Lower lobe of right lung (tissue), 2 donors: ENCODE results near the gene CCDC12. TPM values are rescaled to one million over a fixed set of nuclear protein-coding genes. Genes with fewer than 3 reads are reported as not detected.
A peak's percentile ranks its signal among the peaks of the same experiment; 100 is the strongest.

Source experiments
- ATAC-seq, 2 donors: fragments of 200-7000 bp; cut with Tn5 transposase; one replicate each; pipeline ENCODE4 v1.9.1; 2020 to 2022; ENCODE audit warnings: mild to moderate bottlenecking in 2 of 2, moderate library complexity in 2 of 2
- DNase-seq: peaks from one replicate; pipeline ENCODE4 v3.0.0-alpha.2; 2020
- H3K27ac ChIP-seq: fragments of 200-600 bp; one replicate; pipeline ENCODE4 v1.8.0; 2022
- H3K27me3 ChIP-seq: fragments of 200-600 bp; one replicate; pipeline ENCODE4 v1.8.0; 2022; ENCODE audit warnings: low read depth
- H3K36me3 ChIP-seq: fragments of 200-600 bp; one replicate; pipeline ENCODE4 v1.8.0; 2022; ENCODE audit warnings: mild to moderate bottlenecking
- H3K4me1 ChIP-seq: fragments of 200-600 bp; one replicate; pipeline ENCODE4 v1.8.0; 2022
- H3K4me3 ChIP-seq: fragments of 200-600 bp; one replicate; pipeline ENCODE4 v1.8.0; 2022; ENCODE audit warnings: mild to moderate bottlenecking
- H3K9me3 ChIP-seq: fragments of 200-600 bp; one replicate; pipeline ENCODE4 v1.8.0; 2022
- intact Hi-C: fragments of 100-400 bp; cut with DNase I; formaldehyde crosslinking; loops from one replicate; pipeline ENCODE4 v1.11.0; 2022
- total RNA-seq: library from RNA; stranded (reverse); fragmentation: NEBNext Ultra II Directional; extraction: Animal tissue kit (Norgen Biotek cat#: 25700); gene quantifications from one replicate; pipeline ENCODE4 v1.2.1, GENCODE V29; 2021
- TF ChIP-seq, protein P1 (sequence below): fragments of 200-600 bp; IDR thresholded peaks from one replicate; pipeline ENCODE4 v1.8.0; 2022; ENCODE audit warnings: antibody characterized with exemption, mild to moderate bottlenecking
- donor health status: DM: no; HTN: yes; CAD: no; lungs with severe emphysema.

The CCDC12 gene
- total RNA-seq, 1 donor from 2014 or later = 42.9 TPM

GRCh38 chr3:46988616-46989015 is 12.1 kb upstream of the CCDC12 start:
- no peak for DNase-seq
- Histone ChIP-seq H3K4me3 (peak overlapping the region; percentile 14), H3K27me3 (no peaks in the 10 kb centered on the region), H3K4me1 (peaks cover 58% of the 10 kb centered on the region), H3K27ac (peak overlapping the region; percentile 66), H3K36me3 (peaks cover 38% of the 10 kb centered on the region), H3K9me3 (no peaks in the 10 kb centered on the region)
- TF ChIP-seq, protein P1, sequence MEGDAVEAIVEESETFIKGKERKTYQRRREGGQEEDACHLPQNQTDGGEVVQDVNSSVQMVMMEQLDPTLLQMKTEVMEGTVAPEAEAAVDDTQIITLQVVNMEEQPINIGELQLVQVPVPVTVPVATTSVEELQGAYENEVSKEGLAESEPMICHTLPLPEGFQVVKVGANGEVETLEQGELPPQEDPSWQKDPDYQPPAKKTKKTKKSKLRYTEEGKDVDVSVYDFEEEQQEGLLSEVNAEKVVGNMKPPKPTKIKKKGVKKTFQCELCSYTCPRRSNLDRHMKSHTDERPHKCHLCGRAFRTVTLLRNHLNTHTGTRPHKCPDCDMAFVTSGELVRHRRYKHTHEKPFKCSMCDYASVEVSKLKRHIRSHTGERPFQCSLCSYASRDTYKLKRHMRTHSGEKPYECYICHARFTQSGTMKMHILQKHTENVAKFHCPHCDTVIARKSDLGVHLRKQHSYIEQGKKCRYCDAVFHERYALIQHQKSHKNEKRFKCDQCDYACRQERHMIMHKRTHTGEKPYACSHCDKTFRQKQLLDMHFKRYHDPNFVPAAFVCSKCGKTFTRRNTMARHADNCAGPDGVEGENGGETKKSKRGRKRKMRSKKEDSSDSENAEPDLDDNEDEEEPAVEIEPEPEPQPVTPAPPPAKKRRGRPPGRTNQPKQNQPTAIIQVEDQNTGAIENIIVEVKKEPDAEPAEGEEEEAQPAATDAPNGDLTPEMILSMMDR = no peak
- ATAC-seq = no peak
- intact Hi-C loops = no loop called here

DNA sequence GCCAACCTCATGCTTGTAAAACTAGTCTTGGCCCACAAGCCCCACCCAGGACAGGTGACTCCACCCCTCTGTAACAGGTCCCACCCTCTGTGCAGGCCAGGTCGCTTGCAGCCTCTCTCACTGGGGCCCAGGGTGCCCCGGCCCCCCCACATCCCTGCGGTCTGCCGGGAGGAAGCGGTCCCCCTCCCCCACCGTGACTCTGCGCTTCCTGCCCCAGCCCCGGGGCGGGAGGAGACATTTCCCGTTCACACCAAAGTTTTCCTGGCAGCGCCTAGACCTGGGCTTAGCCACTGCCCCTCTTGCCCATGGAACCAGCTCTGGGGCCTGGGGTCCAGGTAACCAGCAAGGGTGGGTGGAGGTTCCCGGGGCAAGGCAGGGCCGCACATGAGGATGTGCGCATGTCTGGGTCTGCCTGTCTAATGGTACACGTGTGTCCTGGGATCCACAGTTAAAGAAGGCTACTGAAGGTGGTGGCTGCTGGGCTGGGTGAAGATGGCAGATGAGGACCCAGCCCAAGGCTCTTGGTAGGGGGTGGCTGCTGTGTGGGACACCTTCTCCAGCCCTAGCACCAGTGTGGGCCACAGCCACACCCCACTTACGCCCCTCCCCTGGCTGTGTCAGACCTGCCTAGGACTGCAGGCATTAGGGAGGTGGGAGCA is 11.3 kb upstream of the CCDC12 start:
- H3K36me3 ChIP-seq = peaks cover 31% of the 10 kb centered on the region
- intact Hi-C loops = no loop called here
- peak; percentile 87 for DNase-seq
- no peaks in the 10 kb centered on the region for H3K9me3 ChIP-seq
- peak overlapping the region; percentile 40 for H3K4me3 ChIP-seq
- ATAC-seq = peak; percentile 82 to 91
- TF ChIP-seq, protein P1 = no peak
- H3K4me1 ChIP-seq = peaks cover 60% of the 10 kb centered on the region
- peak overlapping the region; percentile 66 for H3K27ac ChIP-seq
- no peaks in the 10 kb centered on the region for H3K27me3 ChIP-seq

- H3K9me3 ChIP-seq = no peaks in the 10 kb centered on the region
- TF ChIP-seq, protein P1 = no peak
- H3K27me3 ChIP-seq = no peaks in the 10 kb centered on the region
- intact Hi-C loops = no loop called here
- H3K36me3 ChIP-seq = peaks cover 29% of the 10 kb centered on the region
- ATAC-seq (peak in 1 of 2 donors; percentile 10), DNase-seq (no peak)
- peak overlapping the region; percentile 40 for H3K4me3 ChIP-seq
- peaks cover 66% of the 10 kb centered on the region for H3K4me1 ChIP-seq
- peak overlapping the region; percentile 66 for H3K27ac ChIP-seq
These were observed 10.8 kb upstream of the CCDC12 start for GRCh38 chr3:46987319-46987742.

DNA sequence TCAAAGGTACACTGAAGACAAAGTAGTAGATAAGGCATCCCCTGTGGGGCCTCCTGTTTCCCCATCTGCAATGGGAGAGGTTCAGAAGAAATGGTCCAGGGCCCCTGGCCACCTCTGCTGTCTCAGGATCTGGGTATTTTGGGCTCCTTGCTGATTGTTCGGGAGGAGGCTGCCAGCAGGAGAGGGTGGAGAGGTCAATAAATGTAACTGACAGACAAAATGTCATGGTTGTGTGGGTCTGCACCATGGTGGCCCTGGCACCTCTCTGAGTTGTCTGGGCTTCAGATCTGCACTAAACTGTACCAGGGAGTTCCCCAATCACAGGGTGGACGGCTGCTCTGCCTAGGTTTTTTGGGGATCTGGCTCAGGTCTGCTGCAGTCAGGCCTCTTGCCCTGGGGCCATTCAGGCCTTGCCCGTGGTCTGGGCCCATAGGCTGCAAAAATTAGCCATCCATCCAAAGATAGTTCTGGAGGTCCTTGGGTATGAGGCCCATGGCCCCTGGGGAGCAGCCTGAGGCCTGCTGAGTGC is 10.3 kb upstream of the CCDC12 start:
- intact Hi-C loops = no loop called here
- peaks cover 24% of the 10 kb centered on the region for H3K36me3 ChIP-seq
- no peaks in the 10 kb centered on the region for H3K9me3 ChIP-seq
- H3K27ac ChIP-seq = peak overlapping the region; percentile 66
- no peaks in the 10 kb centered on the region for H3K27me3 ChIP-seq
- ATAC-seq (no peak), DNase-seq (peak; percentile 40)
- peaks cover 70% of the 10 kb centered on the region for H3K4me1 ChIP-seq
- TF ChIP-seq, protein P1 = no peak
- no peak overlapping the region for H3K4me3 ChIP-seq

DNA sequence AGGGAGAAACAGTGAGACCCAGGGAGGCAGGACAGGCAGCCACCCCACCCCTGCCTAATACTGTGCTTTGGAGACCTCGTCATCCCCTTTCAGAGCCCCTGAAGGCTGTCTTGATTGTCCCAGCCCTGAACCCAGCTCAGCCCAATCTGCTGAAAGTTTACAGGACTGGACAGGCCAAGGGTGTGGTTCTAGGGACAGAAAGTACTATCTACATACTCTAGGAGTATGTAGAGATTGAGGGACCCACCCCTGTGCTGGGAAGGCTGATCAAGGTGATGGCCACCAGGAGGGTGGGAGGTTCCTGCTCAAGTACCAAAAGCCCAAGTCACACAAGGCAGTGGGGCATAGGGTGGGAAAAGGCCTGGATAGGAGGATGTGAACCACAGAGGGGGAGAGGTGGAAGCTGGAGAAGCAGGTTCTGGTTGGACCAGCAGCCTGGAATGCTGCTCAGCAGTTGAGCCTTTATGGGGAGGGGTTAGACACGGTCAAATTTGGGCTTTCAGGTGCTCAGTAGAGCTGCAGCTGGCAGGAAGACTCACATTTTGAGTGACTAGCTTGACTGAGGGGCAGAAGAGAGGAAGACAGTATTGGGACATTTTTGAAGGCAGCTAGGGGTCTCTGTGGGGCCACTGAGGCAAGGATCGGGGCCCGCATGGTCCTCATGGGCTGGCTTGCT is 9.6 kb upstream of the CCDC12 start:
- peak overlapping the region; percentile 66 for H3K27ac ChIP-seq
- H3K27me3 ChIP-seq = no peaks in the 10 kb centered on the region
- ATAC-seq = no peak
- peaks cover 77% of the 10 kb centered on the region for H3K4me1 ChIP-seq
- intact Hi-C loops = no loop called here
- DNase-seq = peak; percentile 20
- H3K9me3 ChIP-seq = no peaks in the 10 kb centered on the region
- no peak overlapping the region for H3K4me3 ChIP-seq
- H3K36me3 ChIP-seq = peaks cover 17% of the 10 kb centered on the region
- TF ChIP-seq, protein P1 = no peak
